GM12875 (cell line): ENCODE data around the gene SOX5.

ENCODE experiments used
- H3K4me3 ChIP-seq: one replicate; pipeline ENCODE4 v1.5.1; 2011; ENCODE audit warnings: low read depth, low read length, control low read depth
- TF ChIP-seq, protein P1 (sequence below): IDR thresholded peaks from 2 replicates; pipeline ENCODE4 v1.5.1; 2011; ENCODE audit warnings: low read depth, mild to moderate bottlenecking, control low read depth, inconsistent platforms, low read length, moderate library complexity, borderline replicate concordance; ENCODE audit not compliant: insufficient read depth

SOX5 gene

GRCh38 chr12:23543767-23544166 lies 405.7 kb downstream of the SOX5 start:
- no peak overlapping the region for H3K4me3 ChIP-seq
- TF ChIP-seq, protein P1, sequence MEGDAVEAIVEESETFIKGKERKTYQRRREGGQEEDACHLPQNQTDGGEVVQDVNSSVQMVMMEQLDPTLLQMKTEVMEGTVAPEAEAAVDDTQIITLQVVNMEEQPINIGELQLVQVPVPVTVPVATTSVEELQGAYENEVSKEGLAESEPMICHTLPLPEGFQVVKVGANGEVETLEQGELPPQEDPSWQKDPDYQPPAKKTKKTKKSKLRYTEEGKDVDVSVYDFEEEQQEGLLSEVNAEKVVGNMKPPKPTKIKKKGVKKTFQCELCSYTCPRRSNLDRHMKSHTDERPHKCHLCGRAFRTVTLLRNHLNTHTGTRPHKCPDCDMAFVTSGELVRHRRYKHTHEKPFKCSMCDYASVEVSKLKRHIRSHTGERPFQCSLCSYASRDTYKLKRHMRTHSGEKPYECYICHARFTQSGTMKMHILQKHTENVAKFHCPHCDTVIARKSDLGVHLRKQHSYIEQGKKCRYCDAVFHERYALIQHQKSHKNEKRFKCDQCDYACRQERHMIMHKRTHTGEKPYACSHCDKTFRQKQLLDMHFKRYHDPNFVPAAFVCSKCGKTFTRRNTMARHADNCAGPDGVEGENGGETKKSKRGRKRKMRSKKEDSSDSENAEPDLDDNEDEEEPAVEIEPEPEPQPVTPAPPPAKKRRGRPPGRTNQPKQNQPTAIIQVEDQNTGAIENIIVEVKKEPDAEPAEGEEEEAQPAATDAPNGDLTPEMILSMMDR = no peak

DNA sequence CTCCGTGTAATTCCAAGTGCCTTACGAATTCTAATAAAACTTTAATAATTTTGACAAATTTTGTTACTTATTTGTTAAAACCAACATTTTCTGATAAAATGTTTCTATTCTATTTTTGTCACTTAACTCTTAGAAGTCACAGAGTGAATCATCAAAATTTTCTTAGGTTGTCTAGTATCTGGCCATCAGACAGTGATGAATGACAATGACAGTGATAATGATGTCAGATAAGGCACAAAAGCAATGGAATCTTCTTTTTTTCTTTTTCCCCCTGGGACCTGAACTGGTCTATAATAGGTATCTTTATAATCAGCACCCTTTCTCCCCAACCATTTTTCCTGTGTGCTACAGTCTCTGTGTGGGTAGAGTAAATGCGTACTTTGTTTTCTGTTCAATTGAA lies 407.3 kb downstream of the SOX5 start:
- H3K4me3 ChIP-seq = no peak overlapping the region
- TF ChIP-seq, protein P1 = no peak

- TF ChIP-seq, protein P1 = no peak
These were observed 408.9 kb downstream of the SOX5 start for GRCh38 chr12:23540572-23540971.

GRCh38 chr12:23536293-23536692 lies 413.2 kb downstream of the SOX5 start:
- TF ChIP-seq, protein P1 = no peak
- H3K4me3 ChIP-seq = no peak overlapping the region

More at GRCh38 chr12:23540572-23540971, 408.9 kb downstream of the SOX5 start:
- H3K4me3 ChIP-seq = no peak overlapping the region

DNA sequence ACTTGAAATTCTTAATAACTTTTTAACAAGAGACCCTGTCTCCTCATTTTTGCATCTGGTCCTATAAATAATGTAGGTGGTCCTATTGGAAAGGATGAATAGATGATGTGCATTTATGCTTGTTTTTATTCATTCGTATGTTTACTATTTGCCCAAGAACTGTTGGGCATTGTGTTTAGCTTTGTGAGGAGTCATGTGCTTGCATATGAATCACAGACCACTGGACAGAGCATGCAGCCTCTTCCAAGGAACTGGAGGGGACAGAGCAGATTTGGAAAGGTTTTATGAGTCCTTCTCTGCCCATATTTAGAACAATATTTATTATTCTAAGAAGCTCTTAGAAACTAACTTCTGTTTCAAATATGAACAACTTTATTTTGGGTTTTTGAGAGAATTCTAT lies 414.0 kb downstream of the SOX5 start:
- TF ChIP-seq, protein P1 = no peak

DNA sequence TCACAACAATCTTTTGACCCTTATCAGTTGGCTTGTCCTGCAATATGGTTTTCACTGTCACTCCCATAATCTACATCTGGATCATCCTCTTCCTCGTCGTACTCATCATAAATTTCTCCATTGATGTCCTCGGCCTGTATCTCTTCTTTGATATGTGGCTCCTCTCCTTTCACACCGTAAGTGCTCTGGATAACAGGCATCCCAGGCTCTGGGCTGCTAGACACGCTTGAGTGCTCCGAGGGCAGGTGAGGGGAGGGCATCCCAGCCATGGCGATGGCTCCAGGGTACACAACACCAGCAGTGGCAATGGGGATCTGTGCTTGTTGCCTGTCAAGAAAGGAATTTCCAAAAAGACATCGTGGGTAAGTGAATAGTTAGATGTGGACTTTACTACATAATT lies 415.3 kb downstream of the SOX5 start:
- TF ChIP-seq, protein P1 = no peak
- no peak overlapping the region for H3K4me3 ChIP-seq

More for the DNA sequence above, 414.0 kb downstream of the SOX5 start:
- H3K4me3 ChIP-seq = no peak overlapping the region

DNA sequence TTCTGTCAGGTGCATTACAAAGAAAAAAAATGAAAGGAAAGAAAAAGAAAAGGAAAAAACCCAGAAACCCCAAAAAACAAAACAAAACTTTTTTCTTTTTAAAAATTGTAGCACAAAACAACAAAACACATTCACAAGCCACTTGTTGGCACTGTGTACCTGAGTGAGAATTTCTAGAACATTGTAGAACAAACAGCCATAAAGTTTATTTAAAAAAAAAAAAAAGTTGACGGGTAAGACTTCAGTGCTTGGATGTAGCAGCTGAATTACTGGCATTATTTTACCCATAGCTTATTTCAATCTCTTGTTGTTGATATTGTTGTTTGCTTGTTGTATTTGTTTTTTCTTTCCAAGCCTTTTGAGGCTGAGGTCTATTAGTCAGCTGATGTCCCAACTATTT lies 415.8 kb downstream of the SOX5 start:
- TF ChIP-seq, protein P1 = no peak
- no peak overlapping the region for H3K4me3 ChIP-seq
